Bronchial epithelial cell (primary cell): ENCODE data around the gene PAH. TPM values are rescaled to one million over a fixed set of nuclear protein-coding genes. Genes with fewer than 3 reads are reported as not detected.

Source experiments
- DNase-seq: peaks from one replicate; pipeline ENCODE4 v3.0.0-alpha.2; 2010; ENCODE audit warnings: low read depth
- FAIRE-seq: peaks from 2 replicates; lab custom pipeline; 2011; peaks lifted over from hg19 to GRCh38; lab: Jason Lieb, UNC
- H3K27me3 ChIP-seq: 2 replicates; pipeline ENCODE4 v1.5.1; 2011; ENCODE audit warnings: low read length; ENCODE audit not compliant: control insufficient read depth, insufficient read depth
- H3K36me3 ChIP-seq: 2 replicates; pipeline ENCODE4 v1.5.1; 2011; ENCODE audit warnings: low read length; ENCODE audit not compliant: control insufficient read depth, insufficient read depth
- H3K4me3 ChIP-seq: 2 replicates; pipeline ENCODE4 v1.5.1; 2011; ENCODE audit warnings: mild to moderate bottlenecking, low read depth, low read length, control low read depth
- total RNA-seq: library from RNA; depleted of rRNA; stranded (reverse); fragments of >200 nt; gene quantifications from 2 replicates; pipeline ENCODE4 v1.2.1, GENCODE V29; 2014
- TF ChIP-seq, protein P1 (sequence below): IDR thresholded peaks from 2 replicates; pipeline ENCODE4 v1.5.1; 2011; ENCODE audit warnings: mild to moderate bottlenecking, moderate library complexity, low read length, control low read depth, inconsistent platforms; ENCODE audit not compliant: insufficient read depth, severe bottlenecking

Gene PAH
- total RNA-seq, 1 donor from 2014 or later, result not detected

DNA sequence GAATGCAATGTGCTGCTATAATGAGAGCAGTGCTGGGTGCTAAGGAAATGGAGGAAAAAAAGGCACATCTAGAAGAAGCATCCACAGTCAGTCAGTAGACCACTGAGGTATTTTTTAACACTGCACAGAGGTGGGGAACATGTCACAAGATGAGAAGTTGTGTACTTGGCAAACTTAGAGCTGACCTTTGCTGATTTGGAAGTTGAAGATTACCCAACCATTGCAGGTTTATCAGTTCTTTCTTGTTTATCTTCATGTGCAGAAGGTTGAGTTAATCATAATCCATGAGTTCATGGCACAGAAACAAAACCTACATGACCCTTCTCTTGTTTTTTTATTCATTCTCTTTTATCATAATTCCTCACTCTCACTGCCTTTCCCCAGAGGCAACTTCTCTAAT lies 3.2 kb upstream of the PAH start:
- Histone ChIP-seq H3K36me3 (no peaks in the 10 kb centered on the region), H3K27me3 (no peaks in the 10 kb centered on the region), H3K4me3 (no peak overlapping the region)
- TF ChIP-seq, protein P1, sequence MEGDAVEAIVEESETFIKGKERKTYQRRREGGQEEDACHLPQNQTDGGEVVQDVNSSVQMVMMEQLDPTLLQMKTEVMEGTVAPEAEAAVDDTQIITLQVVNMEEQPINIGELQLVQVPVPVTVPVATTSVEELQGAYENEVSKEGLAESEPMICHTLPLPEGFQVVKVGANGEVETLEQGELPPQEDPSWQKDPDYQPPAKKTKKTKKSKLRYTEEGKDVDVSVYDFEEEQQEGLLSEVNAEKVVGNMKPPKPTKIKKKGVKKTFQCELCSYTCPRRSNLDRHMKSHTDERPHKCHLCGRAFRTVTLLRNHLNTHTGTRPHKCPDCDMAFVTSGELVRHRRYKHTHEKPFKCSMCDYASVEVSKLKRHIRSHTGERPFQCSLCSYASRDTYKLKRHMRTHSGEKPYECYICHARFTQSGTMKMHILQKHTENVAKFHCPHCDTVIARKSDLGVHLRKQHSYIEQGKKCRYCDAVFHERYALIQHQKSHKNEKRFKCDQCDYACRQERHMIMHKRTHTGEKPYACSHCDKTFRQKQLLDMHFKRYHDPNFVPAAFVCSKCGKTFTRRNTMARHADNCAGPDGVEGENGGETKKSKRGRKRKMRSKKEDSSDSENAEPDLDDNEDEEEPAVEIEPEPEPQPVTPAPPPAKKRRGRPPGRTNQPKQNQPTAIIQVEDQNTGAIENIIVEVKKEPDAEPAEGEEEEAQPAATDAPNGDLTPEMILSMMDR, result no peak
- FAIRE-seq (no peak), DNase-seq (no peak)

DNA sequence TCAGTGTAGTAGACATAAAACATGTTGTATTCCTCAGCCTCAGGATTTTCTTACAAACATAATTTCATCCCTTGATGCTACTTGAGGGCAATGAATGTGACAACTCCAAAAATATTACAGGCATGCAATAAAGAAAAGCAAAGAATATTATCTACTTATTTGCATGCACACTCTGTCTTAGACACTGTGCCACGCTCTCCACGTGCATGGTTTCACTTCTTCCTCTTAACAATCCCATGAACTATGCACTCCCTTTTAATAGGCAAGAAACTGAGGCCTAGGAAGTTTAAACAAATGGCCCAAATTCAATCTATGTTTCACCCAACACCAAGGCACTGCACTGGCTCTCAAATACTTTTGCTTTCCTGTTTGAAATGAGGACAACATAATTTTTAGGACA lies 1.8 kb upstream of the PAH start:
- Histone ChIP-seq H3K27me3 (no peaks in the 10 kb centered on the region), H3K4me3 (no peak overlapping the region), H3K36me3 (no peaks in the 10 kb centered on the region)
- FAIRE-seq (no peak), DNase-seq (no peak)
- TF ChIP-seq, protein P1, result no peak

DNA sequence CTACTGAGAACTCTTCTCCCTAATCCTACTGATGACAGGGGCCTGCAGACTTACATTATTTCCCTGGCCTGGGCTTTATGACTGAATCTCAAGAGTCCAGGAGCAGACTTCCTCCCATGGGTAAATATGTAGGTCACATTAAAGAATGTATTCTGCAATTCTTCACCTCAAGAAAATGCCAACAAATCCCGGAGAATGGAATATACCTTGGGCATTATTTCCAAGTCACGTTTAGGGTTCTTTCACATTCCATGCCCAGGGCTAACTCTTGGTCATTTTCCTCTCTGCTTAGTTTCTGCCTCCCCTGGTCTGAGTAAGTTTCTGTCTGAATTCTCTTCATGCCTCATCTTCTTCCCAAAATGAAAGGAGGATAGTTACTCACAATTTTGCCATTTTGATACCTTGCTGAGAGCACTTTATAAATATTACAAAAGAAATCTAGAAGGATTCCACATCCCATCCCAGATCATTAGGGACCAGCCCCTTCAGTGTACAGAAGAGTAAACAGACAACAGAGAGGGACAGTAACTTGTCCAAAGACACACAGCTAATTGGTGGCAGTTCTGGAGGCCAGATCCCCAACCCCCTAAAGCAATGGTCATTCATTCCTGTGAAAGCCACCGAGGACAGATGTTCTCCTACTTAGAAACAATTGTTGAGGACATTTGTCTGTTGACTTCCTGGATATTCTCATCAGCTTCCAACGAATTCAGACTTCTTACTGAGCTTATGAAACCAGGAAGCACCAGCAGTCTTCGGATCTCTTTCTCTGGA lies 605 bp downstream of the PAH start:
- no peak overlapping the region for H3K4me3 ChIP-seq
- no peak for DNase-seq
- H3K36me3 ChIP-seq, result no peaks in the 10 kb centered on the region
- TF ChIP-seq, protein P1, result no peak
- FAIRE-seq, result no peak
- no peaks in the 10 kb centered on the region for H3K27me3 ChIP-seq

DNA sequence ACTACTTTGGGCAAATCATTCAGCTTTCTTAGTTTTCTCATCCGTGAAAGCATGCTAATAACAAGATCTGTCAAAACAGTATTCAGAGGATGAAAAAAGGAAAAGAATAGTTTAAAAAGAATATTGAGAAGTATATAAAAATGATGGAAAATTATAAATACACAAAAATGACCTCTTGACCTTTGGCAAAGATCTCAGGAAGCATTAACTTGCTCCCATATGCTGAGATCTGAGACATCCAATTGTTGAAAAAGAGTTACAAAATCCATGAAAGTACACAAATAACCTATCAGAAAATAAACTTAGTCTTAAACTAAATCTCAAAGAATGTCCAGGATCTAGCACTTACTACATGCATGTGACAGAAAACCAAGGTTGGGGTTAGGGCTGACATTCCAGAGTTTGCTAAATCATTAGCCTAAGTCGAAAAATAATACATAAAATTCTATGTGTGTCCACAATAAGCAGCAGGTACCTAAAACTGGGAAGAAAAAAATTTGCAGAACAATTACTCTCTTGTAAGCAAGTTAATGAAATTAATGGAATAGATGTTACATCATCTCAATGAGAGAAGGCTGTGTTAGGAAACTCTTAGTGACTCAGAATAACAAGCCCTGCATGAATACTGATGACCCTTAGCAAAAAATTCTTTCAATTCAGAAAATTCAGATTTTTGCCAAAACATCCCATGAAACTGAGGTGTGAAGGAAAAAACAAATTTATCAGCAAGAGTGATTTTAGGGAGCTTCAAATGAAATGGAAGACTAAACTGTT lies 3.4 kb downstream of the PAH start:
- Histone ChIP-seq H3K36me3 (no peaks in the 10 kb centered on the region), H3K4me3 (no peak overlapping the region), H3K27me3 (no peaks in the 10 kb centered on the region)
- DNase-seq, result peak; percentile 10
- FAIRE-seq, result no peak
- TF ChIP-seq, protein P1, result no peak

DNA sequence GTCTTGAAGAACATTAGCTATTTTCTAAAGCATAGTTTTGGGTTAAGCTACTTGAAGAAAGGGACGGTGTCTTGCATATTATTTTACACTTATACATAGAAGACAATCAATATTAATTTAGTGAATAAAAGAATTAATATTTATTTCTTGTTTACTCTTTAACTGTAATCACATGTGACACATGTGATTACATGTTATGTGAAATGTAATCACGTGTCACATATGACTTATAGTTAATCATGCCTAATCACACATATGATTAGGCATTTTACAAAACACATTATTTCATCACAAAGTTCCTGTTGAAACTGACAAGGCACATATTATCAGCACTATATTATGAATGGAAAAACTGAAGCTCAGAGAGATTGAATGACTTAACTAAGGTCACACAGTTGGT lies 4.8 kb downstream of the PAH start:
- TF ChIP-seq, protein P1, result no peak
- Histone ChIP-seq H3K27me3 (no peaks in the 10 kb centered on the region), H3K4me3 (no peak overlapping the region), H3K36me3 (no peaks in the 10 kb centered on the region)
- FAIRE-seq (no peak), DNase-seq (no peak)
